Lung (tissue), 12 donors: ENCODE results near the gene GPR12. TPM values are rescaled to one million over a fixed set of nuclear protein-coding genes. Genes with fewer than 3 reads are reported as not detected.
A peak's percentile ranks its signal among the peaks of the same experiment; 100 is the strongest.

Source experiments
- ATAC-seq: fragments of 200-7000 bp; cut with Tn5 transposase; one replicate; pipeline ENCODE4 v1.9.1; 2020; ENCODE audit warnings: moderate number of reproducible peaks; ENCODE audit not compliant: insufficient read depth, low FRiP score
- DNase-seq, 3 donors: peaks; one replicate each; pipeline ENCODE4 v3.0.0-alpha.2; 2013 to 2017
- H3K27ac ChIP-seq, 2 donors: one replicate each; pipeline ENCODE4 v1.5.1; 2013; ENCODE audit warnings: mild to moderate bottlenecking in 2 of 2, moderate library complexity in 2 of 2, control low read depth in 1 of 2, inconsistent platforms in 1 of 2, low read depth in 1 of 2, low read length in 1 of 2
- H3K27me3 ChIP-seq, 3 donors: one replicate each; pipeline ENCODE4 v1.5.1; 2013; ENCODE audit warnings: low read length in 2 of 3; ENCODE audit not compliant: control insufficient read depth in 3 of 3, insufficient read depth in 3 of 3
- H3K36me3 ChIP-seq, 4 donors: one replicate each; pipeline ENCODE4 v1.5.1; 2013; ENCODE audit warnings: low read length in 4 of 4, mild to moderate bottlenecking in 1 of 4, moderate library complexity in 1 of 4; ENCODE audit not compliant: control insufficient read depth in 4 of 4, insufficient read depth in 4 of 4
- H3K4me1 ChIP-seq, 5 donors: one replicate each; pipeline ENCODE4 v1.5.1; 2013; ENCODE audit warnings: low read length in 5 of 5, mild to moderate bottlenecking in 2 of 5, moderate library complexity in 1 of 5; ENCODE audit not compliant: control insufficient read depth in 5 of 5, insufficient read depth in 5 of 5
- H3K4me3 ChIP-seq: one replicate; pipeline ENCODE4 v1.5.1; 2013; ENCODE audit warnings: mild to moderate bottlenecking, control low read depth, moderate library complexity
- H3K9ac ChIP-seq, 2 donors: one replicate each; pipeline ENCODE4 v1.5.1; 2013; ENCODE audit warnings: low read length in 2 of 2, control low read depth in 1 of 2; ENCODE audit not compliant: insufficient read depth in 1 of 2
- H3K9me3 ChIP-seq, 4 donors: one replicate each; pipeline ENCODE4 v1.5.1; 2013; ENCODE audit warnings: low read length in 3 of 4, mild to moderate bottlenecking in 1 of 4, moderate library complexity in 1 of 4; ENCODE audit not compliant: control insufficient read depth in 4 of 4, insufficient read depth in 3 of 4
- CTCF ChIP-seq: IDR thresholded peaks from 2 replicates; pipeline ENCODE4 v1.5.1; 2012; ENCODE audit warnings: mild to moderate bottlenecking; ENCODE audit errors: control extremely low read depth, extremely low read depth
- WGBS, 2 donors: extraction: QIAGEN DNeasy Blood & Tissue Kit; methylation state at CpG; one replicate each; pipeline ENCODE4 v1.1.7; 2013; 5-methylcytosine and 5-hydroxymethylcytosine counted together
- polyA plus RNA-seq, 2 donors: library from polyadenylated mRNA; stranded (reverse); fragments of 200-250 nt; gene quantifications; one replicate each; pipeline ENCODE4 v1.2.1, GENCODE V29; 2013
- total RNA-seq, 2 donors: library from RNA; depleted of rRNA in 1 of 2; stranded (reverse); fragments of >200 nt in 1 of 2; gene quantifications; one replicate each; pipeline ENCODE4 v1.2.1, GENCODE V29; 2014 to 2021
- donor health status: control.
- donor health status: control.
- donor health status: Bipolar disorder and iron deficiency.
- donor health status: healthy.
- donor health status: DM: yes; HTN: yes; CAD: no.

GPR12 gene
- total and polyA plus RNA-seq, 4 donors = 0.09 TPM; not detected in 3

- H3K4me3 ChIP-seq = no peak overlapping the region
- H3K27ac ChIP-seq = no peak overlapping the region
- 32 to 38% methylated on average over 4 of the region's 4 CpGs for WGBS, 2 donors
- H3K9ac ChIP-seq = no peak overlapping the region
- ATAC-seq (no peak), DNase-seq (peak in 2 of 3 donors; percentile 42 to 69)
- H3K27me3 ChIP-seq = no peaks in the 10 kb centered on the region
- no peaks in the 10 kb centered on the region for H3K36me3 ChIP-seq
- H3K9me3 ChIP-seq = peaks cover 0 to 4% (median 0%) of the 10 kb centered on the region in 4 donors
- no peak for TF ChIP-seq CTCF
- peaks cover 0 to 7% (median 0%) of the 10 kb centered on the region in 5 donors for H3K4me1 ChIP-seq
These were observed 49.4 kb downstream of the GPR12 start for GRCh38 chr13:26711211-26711610.

GRCh38 chr13:26710166-26710565, 50.4 kb downstream of the GPR12 start:
- DNase-seq (no peak), ATAC-seq (no peak)
- no peaks in the 10 kb centered on the region for H3K36me3 ChIP-seq
- no peak overlapping the region for H3K27ac ChIP-seq
- peaks cover 0 to 7% (median 0%) of the 10 kb centered on the region in 5 donors for H3K4me1 ChIP-seq
- H3K27me3 ChIP-seq = no peaks in the 10 kb centered on the region
- WGBS, 2 donors = 63 to 69% methylated on average over 13 of the region's 13 CpGs
- H3K9ac ChIP-seq = no peak overlapping the region
- TF ChIP-seq CTCF = no peak
- H3K9me3 ChIP-seq = peaks cover 0 to 6% (median 0%) of the 10 kb centered on the region in 4 donors
- no peak overlapping the region for H3K4me3 ChIP-seq

GRCh38 chr13:26709461-26709860, 51.1 kb downstream of the GPR12 start:
- Histone ChIP-seq H3K4me3 (no peak overlapping the region), H3K27ac (no peak overlapping the region), H3K36me3 (no peaks in the 10 kb centered on the region), H3K27me3 (no peaks in the 10 kb centered on the region), H3K9ac (no peak overlapping the region), H3K9me3 (peaks cover 0 to 6% (median 0%) of the 10 kb centered on the region in 4 donors), H3K4me1 (peaks cover 0 to 7% (median 0%) of the 10 kb centered on the region in 5 donors)
- DNase-seq (no peak), ATAC-seq (no peak)
- no peak for TF ChIP-seq CTCF
- WGBS, 2 donors = 87 to 89% methylated on average over 7 of the region's 7 CpGs

DNA sequence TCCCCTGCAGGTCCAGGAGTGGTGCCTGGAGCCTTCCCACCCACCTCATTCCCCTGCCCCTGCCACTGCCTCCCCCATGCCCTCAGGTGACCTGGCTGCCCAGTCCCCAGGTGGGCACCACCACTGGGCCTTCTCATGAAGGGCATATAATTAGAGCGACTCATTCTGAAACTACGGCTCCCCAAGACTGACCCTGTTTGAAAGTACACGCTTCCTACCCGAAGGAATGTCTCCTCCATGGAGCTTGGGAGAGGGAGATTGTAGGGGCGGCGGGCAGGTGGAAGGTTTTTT, 52.6 kb downstream of the GPR12 start:
- Histone ChIP-seq H3K27ac (no peak overlapping the region), H3K4me1 (peaks cover 0 to 7% (median 0%) of the 10 kb centered on the region in 5 donors), H3K27me3 (no peaks in the 10 kb centered on the region), H3K9ac (no peak overlapping the region), H3K9me3 (peaks cover 0 to 2% (median 0%) of the 10 kb centered on the region in 4 donors), H3K36me3 (no peaks in the 10 kb centered on the region), H3K4me3 (no peak overlapping the region)
- DNase-seq (no peak), ATAC-seq (no peak)
- 85 to 88% methylated on average over 6 of the region's 6 CpGs for WGBS, 2 donors
- no peak for TF ChIP-seq CTCF
